ENCODE data around the gene B9D2.

DNA sequence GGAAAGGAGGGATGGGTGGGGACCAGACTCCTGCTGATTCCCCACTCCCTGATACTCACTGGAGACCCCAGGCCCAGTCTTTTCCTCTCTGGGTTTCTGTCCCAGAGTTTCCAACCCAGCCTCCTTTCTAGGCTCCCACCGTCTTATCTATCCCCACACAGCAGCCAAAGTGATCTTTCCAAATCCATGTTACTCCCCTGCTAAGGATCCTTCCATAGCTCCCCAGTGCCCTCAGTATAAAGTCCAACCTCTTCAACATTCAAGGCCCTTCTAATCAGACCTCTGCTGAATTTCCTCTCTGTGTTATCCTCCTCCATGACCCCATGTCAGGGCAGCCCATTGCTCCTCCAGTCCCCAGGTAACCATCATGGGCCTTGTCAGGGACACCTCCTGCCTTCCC, 8.9 kb downstream of the B9D2 start:
- TF ChIP-seq, protein P1, sequence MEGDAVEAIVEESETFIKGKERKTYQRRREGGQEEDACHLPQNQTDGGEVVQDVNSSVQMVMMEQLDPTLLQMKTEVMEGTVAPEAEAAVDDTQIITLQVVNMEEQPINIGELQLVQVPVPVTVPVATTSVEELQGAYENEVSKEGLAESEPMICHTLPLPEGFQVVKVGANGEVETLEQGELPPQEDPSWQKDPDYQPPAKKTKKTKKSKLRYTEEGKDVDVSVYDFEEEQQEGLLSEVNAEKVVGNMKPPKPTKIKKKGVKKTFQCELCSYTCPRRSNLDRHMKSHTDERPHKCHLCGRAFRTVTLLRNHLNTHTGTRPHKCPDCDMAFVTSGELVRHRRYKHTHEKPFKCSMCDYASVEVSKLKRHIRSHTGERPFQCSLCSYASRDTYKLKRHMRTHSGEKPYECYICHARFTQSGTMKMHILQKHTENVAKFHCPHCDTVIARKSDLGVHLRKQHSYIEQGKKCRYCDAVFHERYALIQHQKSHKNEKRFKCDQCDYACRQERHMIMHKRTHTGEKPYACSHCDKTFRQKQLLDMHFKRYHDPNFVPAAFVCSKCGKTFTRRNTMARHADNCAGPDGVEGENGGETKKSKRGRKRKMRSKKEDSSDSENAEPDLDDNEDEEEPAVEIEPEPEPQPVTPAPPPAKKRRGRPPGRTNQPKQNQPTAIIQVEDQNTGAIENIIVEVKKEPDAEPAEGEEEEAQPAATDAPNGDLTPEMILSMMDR (IDR thresholded peaks at IDR 0.05; ENCODE audit: borderline replicate concordance, extremely low read depth, low read length, poor library complexity, severe bottlenecking) = no peak
- TF ChIP-seq EZH2 (IDR thresholded peaks at IDR 0.05; ENCODE audit: borderline replicate concordance, low read depth, low read length, severe bottlenecking) = no peak
